Brain pericyte (primary cell): Measurements from ENCODE around the gene ARFIP2.
"Not testable (repeated sequence)": the region's sequence is repeated elsewhere in the genome, so short reads cannot be mapped to it uniquely, and the experiment has no call there.

Experiments
- DNase-seq: peaks from one replicate; pipeline ENCODE4 v3.0.0-alpha.2; 2012; ENCODE audit warnings: low read depth, low spot score

The ARFIP2 gene, protein sequence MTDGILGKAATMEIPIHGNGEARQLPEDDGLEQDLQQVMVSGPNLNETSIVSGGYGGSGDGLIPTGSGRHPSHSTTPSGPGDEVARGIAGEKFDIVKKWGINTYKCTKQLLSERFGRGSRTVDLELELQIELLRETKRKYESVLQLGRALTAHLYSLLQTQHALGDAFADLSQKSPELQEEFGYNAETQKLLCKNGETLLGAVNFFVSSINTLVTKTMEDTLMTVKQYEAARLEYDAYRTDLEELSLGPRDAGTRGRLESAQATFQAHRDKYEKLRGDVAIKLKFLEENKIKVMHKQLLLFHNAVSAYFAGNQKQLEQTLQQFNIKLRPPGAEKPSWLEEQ

GRCh38 chr11:6481012-6481923 is at the start of gene ARFIP2, which contains the start of gene TIMM10B:
Gene ARFIP2, minus strand, starts transcription at chr11:6481331. Its CDS starts 910 bp downstream, at chr11:6480421.
Gene TIMM10B, plus strand, starts transcription at chr11:6481501. Its CDS starts 16 bp downstream, at chr11:6481517.
- peak; percentile 92 for DNase-seq

DNA sequence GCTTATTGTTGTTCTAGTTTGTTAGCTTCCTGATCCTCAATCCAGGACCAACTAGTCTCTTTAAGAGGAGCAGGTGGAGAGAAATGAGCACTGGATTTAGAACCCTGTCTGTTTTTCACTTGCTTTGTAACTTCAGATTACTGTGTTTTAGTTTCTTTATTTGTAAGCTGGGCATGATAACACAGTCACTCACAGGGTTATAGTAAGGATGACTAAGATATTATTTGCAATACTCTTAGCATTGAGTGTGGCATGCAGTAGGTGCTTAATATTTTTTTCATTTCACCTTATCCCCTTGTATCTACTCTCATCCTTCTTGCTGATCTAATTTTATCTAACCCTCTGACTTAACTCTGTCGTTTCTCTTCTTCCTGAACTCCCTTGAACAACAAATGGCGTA is 49.7 kb upstream of the ARFIP2 start:
- DNase-seq: no peak

- DNase-seq: no peak
Measured at GRCh38 chr11:6529266-6529665, 48.1 kb upstream of the ARFIP2 start.

DNA sequence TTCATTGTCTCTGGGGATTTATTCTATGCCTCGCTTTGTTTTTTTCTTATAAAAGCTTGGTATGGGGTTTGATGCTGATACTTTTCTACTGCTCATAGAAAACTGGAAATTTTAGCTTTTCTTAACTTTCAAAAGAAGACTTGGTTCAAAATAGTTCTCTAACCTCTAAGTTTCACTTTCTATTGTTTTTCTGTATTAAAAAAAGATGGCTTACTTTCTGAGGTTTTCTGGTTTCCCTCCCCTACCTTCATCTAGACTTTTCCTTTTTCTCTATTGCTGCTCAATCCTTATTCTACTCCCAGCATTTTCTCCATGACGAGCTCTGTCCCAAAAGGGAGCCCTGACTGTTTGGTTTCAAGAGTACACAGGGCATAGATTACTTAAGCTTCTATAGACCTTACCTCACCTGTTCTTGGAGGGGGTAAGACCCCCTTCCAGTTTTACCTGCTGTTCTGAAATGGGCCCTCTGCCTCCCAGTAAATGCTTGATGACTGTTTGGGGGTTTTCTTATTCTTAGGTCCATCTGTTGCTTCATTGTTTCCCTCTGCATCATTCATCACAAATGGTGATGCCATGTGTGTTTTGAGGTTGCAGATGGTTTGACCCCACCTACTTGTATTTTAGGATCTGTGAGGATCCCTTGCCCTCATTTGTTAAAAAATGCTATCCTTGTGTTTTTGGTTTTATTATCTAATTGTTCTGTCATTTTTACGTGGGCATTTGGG is 45.4 kb upstream of the ARFIP2 start:
- DNase-seq: no peak

GRCh38 chr11:6523253-6523652 is 42.1 kb upstream of the ARFIP2 start:
- no peak for DNase-seq

DNA sequence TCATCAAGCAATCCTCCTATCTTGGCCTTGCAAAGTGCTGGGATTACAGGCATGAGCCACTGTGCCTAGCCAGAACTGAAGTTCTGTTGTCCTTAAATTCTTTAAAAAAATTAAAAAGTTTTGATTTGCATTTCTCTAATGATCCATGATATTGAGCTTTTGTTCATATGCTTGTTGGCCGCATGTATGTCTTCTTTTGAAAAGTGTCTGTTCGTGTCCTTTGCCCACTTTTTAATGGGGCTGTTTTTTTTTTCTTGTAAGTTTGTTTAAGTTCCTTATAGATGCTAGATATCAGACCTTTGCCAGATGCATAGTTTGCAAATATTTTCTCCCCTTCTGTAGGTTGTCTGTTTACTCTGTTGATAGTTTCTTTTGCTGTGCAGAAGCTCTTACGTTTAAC is 40.8 kb upstream of the ARFIP2 start:
- DNase-seq: not testable (repeated sequence)

DNA sequence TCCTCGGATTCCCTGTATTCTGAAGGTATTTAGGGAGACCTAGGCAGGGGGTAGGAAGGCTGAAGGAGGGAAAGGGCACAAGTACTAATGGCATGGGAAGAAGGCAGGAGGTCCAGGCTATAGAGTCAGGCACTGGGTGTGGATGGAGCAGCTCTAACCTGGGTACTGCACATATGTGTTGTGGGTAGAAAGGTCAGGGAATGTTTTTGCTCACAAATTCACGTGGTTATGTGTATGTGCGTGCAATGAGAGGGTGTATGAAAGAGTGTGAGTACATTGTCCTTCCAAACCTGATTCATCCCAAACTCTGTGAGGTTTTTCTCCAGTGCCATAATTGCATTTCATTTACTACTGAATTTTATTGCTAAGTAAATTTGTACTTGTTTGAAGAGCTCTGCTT is 39.1 kb upstream of the ARFIP2 start:
- no peak for DNase-seq

- no peak for DNase-seq
Measured at GRCh38 chr11:6516865-6517264, 35.7 kb upstream of the ARFIP2 start.

DNA sequence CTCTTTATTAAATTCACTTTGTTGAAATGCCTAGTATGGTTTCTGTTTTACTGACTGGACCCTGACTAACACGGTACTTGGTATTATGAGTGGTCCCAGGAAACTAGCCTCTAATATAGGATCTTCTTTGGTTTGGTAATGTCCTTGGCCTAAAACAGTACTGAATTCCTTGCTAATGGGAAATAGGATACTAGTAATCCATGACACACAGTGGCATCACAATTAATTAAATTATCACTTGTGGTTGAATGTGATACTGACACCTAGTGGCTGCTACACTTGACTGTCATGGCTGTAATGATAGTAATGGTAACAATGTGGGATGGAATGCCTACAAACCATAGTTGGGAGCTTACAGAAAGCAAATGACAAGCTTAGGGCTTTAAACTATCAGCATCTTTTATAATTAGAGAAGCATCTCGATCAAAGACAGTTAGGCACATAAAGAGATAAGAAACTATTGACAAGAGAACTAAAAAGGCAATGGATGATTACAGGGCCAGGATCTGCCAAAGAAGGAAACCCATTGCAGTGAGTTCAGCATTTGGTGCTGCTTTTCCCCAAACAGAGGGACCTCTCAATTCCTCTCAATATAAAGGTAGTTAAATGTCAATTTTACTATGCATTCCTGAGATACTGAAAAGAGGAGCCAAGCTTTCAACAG is 24.6 kb upstream of the ARFIP2 start:
- DNase-seq: no peak

DNA sequence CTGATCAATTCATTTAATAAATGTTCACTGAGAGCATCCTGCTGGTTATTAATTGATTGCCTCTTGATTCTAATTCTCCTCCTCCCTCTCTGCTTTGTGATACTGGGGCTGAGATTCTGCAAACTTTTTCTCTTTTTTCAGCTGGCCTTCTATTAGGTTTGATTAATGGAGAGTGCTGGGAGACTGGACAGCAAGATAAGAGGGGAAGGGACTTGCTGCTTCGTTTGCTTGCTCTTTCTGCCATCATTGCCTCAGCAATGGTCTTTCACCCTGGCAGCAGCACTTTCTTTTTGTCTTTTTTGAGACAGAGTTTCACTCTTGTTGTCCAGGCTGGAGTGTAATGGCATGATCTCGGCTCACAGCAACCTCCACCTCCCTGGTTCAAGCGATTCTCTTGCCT is 23.0 kb upstream of the ARFIP2 start:
- no peak for DNase-seq

DNA sequence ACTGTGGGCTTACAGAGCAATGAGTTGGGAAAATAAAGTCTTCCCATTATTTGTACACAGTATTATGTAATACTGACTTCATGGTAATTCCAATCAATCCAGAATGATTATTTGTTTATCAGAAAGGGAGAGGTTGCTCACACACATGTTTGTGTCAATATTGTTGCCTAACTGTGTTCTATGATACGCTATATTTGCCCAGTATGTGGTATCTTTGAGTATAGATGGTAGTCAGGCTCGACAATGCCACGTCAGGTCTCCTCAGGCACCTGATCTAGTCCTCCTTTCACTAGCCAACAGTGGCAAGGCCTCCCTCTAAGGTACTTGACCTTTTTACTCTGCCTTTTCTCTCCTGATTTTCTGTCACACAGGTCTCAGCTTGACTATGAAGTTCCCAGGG is 21.3 kb upstream of the ARFIP2 start:
- DNase-seq: no peak

GRCh38 chr11:6498544-6498943 is 17.4 kb upstream of the ARFIP2 start:
- DNase-seq: no peak

GRCh38 chr11:6498121-6498520 is 17.0 kb upstream of the ARFIP2 start:
- no peak for DNase-seq

DNA sequence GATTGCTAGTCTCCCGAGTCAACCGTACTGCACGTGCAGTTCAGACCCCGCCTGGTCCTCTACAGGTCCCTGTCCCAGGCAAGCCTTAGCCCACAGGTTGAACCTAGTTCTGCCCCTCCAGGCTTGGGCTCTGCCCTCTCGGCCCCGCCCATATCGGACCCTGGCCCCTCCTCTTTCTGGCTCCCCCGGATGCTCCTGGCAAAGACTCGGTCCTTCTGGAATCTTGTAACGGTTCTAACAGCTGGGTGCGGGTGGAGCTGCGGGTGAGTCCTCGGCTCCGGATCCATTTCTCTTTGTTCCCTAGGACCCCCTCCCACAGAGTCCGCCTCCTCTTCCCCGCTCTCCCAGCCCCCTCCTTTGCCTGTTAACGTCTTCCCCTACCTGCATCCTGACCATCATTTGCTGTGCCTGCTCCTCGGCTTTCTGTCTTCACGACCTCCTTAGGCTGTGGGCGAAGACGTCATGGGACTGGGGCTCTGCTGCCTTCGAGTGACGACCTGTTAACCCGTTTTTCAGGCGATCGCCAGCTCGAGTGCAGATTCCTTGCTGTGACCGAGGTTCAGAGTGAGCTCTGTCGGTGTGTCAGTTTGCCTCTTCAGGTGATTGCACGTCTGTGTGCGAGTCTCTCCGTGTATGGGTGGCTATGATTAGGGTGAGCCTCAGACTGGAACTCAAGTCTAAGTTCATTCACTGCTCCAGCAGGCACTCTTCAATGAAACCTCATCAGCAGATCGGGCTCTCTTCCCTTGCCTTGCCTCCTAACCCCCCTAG is 16.1 kb upstream of the ARFIP2 start, which contains the start of gene DNHD1:
Gene DNHD1, plus strand, starts transcription at position 212 of the 771 bp plus-strand sequence. CDS start 936 bp downstream, outside the sequence.
- no peak for DNase-seq

DNA sequence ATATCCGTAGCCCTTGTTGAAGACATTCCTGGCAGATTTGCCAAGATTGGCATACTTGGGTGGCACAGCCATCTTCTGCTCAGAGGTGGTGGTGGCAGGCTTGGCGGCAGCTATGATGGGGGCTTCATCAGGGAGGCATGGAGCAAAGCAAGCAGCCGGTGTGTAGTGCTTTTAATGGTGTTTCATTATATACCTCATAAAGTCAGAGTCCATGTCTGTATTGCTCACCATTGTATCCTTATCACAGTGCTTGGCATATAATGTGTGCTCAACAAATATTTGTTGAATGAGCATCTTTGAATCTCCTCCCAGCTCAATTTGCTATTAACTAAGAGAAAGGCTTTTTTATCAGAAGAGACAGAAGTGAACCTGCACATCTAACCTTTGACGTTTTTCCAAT is 8.2 kb upstream of the ARFIP2 start:
- no peak for DNase-seq

DNA sequence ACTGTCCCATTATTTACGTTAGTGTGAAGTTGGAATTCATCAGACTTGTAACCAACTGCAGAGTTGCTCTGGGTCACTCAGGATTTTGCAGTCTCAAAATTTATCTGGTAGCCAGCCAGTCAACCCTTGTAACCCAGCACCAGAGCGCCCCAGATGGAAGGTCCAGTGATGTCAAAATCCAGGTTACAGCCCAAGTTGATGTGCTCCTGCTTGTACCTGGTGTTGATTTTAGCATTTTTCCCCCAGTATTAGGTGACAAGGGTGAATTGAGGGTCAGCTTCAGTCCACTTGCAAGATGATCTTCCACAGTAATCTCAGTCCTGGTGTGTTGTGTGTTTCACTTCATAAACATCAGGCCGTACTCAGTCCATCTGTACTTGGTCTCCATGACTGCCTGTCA is 7.7 kb upstream of the ARFIP2 start:
- no peak for DNase-seq

GRCh38 chr11:6488342-6488741 is 7.2 kb upstream of the ARFIP2 start:
- DNase-seq: no peak

DNA sequence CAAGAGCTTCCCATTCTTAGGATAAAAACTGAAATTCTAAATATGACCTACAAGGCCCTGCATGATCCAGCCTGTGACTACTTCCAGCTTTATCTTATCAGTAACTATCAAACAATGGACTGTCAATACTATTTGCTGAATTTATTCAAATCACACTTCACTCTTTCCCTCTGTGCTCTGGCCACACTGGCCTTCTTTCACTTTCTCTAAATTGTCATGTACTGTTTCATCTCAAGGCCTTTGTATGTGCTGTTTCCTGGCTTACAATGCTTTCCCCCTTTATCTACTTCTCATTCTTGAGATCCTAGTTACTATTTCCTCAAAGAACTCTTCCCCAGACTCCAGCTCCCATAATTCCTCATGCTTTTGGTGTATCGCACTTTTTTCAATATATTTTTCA is 5.8 kb upstream of the ARFIP2 start:
- DNase-seq: no peak

DNA sequence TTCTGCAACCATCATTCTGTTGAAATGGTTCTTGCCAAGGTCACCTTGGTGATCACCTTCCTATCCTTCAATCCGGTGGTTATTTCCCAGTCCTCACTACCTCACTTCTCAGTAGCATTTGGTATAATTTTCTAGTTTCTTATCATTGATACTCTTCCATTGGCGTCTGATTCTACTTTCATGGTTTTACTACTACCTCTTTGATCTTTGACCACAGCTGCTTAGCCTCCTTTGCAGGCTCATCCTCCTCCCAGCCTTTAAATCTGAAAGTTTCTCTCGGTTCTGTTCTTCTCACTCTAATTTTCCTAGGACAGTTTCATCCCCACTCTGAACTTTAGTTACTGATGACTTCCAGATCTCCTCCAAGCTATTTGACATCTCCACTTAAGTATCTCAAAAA is 5.1 kb upstream of the ARFIP2 start:
- DNase-seq: no peak

DNA sequence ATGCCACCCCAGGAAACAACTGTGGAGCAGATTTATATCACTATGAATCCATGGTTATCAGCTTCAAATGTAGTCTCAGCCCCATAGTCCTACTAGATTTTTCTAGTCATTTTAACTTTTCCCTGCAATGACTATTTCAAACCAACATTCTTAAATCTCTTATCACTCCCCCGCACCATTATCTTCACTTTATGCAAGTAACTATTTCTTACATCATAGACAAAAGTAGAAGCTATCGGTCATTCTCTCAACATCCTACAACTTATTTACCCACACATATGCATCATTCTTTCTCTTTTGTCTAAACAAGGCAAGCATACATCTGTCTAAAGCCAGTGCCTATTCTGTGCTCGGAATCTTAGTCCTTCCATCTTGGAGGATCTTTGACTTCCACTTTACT is 4.5 kb upstream of the ARFIP2 start:
- no peak for DNase-seq

GRCh38 chr11:6483015-6483414 is 1.9 kb upstream of the ARFIP2 start:
- no peak for DNase-seq
